AG04449 (cell line): ENCODE measurements around the gene SEMA5B.

Experiments
- CTCF ChIA-PET: fragments of 350-600 bp; formaldehyde crosslinking; extraction: SDS; loops from one replicate; lab custom pipeline; 2021; ENCODE audit warnings: antibody characterized with exemption; lab: Yijun Ruan, JAX
- POLR2A ChIA-PET: fragments of 400-600, 350-600 bp; formaldehyde crosslinking; extraction: SDS; loops from one replicate; lab custom pipeline; 2020; ENCODE audit warnings: antibody characterized with exemption, inconsistent platforms; lab: Yijun Ruan, JAX
- DNase-seq: peaks from one replicate; pipeline ENCODE4 v3.0.0-alpha.2; 2010; ENCODE audit warnings: low read depth, low spot score
- H3K4me3 ChIP-seq: 2 replicates; pipeline ENCODE4 v1.5.1; 2011; ENCODE audit warnings: low read depth, mild to moderate bottlenecking, control low read depth, low read length
- CTCF ChIP-seq: IDR thresholded peaks from one replicate; pipeline ENCODE4 v1.5.1; 2011; ENCODE audit warnings: mild to moderate bottlenecking, moderate library complexity, low read length, control low read depth, inconsistent platforms; ENCODE audit not compliant: insufficient read depth; ENCODE audit errors: missing control alignments

The SEMA5B gene

GRCh38 chr3:122929188-122930062 lies 98.1 kb downstream of the SEMA5B start:
- TF ChIP-seq CTCF, result no peak
- ChIA-PET CTCF (interaction anchor here (6.0 kb wide), 1 partner anchor 13 kb away, joined by 27 read pairs; no protein-coding TSS in a partner anchor), POLR2A (no interaction called here)
- no peak for DNase-seq
- no peak overlapping the region for H3K4me3 ChIP-seq

GRCh38 chr3:122928396-122929187 lies 99.0 kb downstream of the SEMA5B start:
- ChIA-PET POLR2A (no interaction called here), CTCF (interaction anchor here (6.0 kb wide), 1 partner anchor 14 kb away, joined by 27 read pairs; no protein-coding TSS in a partner anchor)

GRCh38 chr3:122927726-122928125 lies 99.8 kb downstream of the SEMA5B start:
- ChIA-PET POLR2A (no interaction called here), CTCF (interaction anchor here (6.0 kb wide), 1 partner anchor 15 kb away, joined by 27 read pairs; no protein-coding TSS in a partner anchor)
- no peak overlapping the region for H3K4me3 ChIP-seq
- no peak for TF ChIP-seq CTCF
- no peak for DNase-seq

More at GRCh38 chr3:122928396-122929187, 99.0 kb downstream of the SEMA5B start:
- DNase-seq, result no peak
- no peak for TF ChIP-seq CTCF
- no peak overlapping the region for H3K4me3 ChIP-seq

- CTCF ChIA-PET, result interaction anchor here (1.0 to 6.0 kb wide), 3 partner anchors 10 to 172 kb away, joined by 3 to 27 read pairs (median 3); no protein-coding TSS in a partner anchor
- TF ChIP-seq CTCF, result no peak
- POLR2A ChIA-PET, result no interaction called here
- H3K4me3 ChIP-seq, result no peak overlapping the region
- DNase-seq, result no peak
These were observed 100.8 kb downstream of the SEMA5B start for GRCh38 chr3:122926811-122927210.

GRCh38 chr3:122926322-122926721 lies 101.2 kb downstream of the SEMA5B start:
- DNase-seq, result no peak
- no peak for TF ChIP-seq CTCF
- H3K4me3 ChIP-seq, result no peak overlapping the region
- ChIA-PET POLR2A (no interaction called here), CTCF (interaction anchor here (1.0 to 6.0 kb wide), 3 partner anchors 11 to 171 kb away, joined by 3 to 27 read pairs (median 3); no protein-coding TSS in a partner anchor)

- no peak for TF ChIP-seq CTCF
- POLR2A ChIA-PET, result no interaction called here
- no peak for DNase-seq
- CTCF ChIA-PET, result interaction anchor here (6.0 kb wide), 1 partner anchor 17 kb away, joined by 27 read pairs; no protein-coding TSS in a partner anchor
- H3K4me3 ChIP-seq, result no peak overlapping the region
These were observed 101.8 kb downstream of the SEMA5B start for GRCh38 chr3:122925756-122926155.
